SU-DHL-6 (cell line): ENCODE data around the gene ARTN.

Experiments used
- EZH2phosphoT487 ChIP-seq: fragments of 200-600 bp; sonication (generic), shearing (Covaris generic); conservative IDR thresholded peaks from 2 replicates; pipeline ENCODE4 v1.6.1; 2018; ENCODE audit warnings: mild to moderate bottlenecking, antibody characterized with exemption, low read length, moderate library complexity, mixed read lengths
- TF ChIP-seq, protein P1 (sequence below): fragments of 200-600 bp; sonication (generic); IDR thresholded peaks from one replicate; pipeline ENCODE4 v1.5.1; 2017; ENCODE audit warnings: antibody characterized with exemption, mild to moderate bottlenecking, low read length, moderate library complexity; ENCODE audit not compliant: insufficient read depth, poor library complexity, severe bottlenecking

DNA sequence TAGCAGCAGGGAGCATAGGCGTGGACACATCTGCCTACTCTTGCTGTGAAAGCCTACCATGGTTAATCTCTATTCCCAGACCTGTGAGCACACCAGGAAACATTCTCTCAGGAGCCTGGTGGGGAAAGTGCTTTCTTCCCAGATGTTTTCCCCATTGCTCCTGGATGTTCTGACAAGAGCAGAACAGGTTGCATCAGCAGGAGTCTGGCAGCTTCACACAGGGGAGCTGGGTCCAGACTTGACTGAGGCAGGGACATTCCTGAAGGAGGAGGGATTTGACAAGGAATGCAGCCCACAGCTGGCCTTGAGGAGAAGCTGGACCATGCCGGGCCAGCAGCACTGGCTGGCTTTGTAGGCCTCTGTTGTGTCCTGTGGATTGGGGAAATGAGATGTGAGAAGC lies 21.0 kb upstream of the ARTN start:
- TF ChIP-seq, protein P1, sequence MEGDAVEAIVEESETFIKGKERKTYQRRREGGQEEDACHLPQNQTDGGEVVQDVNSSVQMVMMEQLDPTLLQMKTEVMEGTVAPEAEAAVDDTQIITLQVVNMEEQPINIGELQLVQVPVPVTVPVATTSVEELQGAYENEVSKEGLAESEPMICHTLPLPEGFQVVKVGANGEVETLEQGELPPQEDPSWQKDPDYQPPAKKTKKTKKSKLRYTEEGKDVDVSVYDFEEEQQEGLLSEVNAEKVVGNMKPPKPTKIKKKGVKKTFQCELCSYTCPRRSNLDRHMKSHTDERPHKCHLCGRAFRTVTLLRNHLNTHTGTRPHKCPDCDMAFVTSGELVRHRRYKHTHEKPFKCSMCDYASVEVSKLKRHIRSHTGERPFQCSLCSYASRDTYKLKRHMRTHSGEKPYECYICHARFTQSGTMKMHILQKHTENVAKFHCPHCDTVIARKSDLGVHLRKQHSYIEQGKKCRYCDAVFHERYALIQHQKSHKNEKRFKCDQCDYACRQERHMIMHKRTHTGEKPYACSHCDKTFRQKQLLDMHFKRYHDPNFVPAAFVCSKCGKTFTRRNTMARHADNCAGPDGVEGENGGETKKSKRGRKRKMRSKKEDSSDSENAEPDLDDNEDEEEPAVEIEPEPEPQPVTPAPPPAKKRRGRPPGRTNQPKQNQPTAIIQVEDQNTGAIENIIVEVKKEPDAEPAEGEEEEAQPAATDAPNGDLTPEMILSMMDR, result no peak
- TF ChIP-seq EZH2phosphoT487, result no peak
